ENCODE results near the gene ZNF785. TPM values are rescaled to one million over a fixed set of nuclear protein-coding genes. Genes with fewer than 3 reads are reported as not detected.
"Not testable (repeated sequence)": the region's sequence is repeated elsewhere in the genome, so short reads cannot be mapped to it uniquely, and the experiment has no call there.

Gene ZNF785
- total RNA-seq = 10 to 100 TPM in 3 of 4 donors, 1 to 10 TPM in 1; 6.9 to 17.0 (median 12.2) TPM

- Histone ChIP-seq H3K9me3 (no peaks in the 10 kb centered on the region), H3K4me3 (peak within 1 kb of the TSS; percentile 43 to 81), H3K27me3 (no peaks in the 10 kb centered on the region), H3K36me3 (peaks cover 0 to 38% of the 10 kb centered on the region in 2 donors), H3K4me1 (peaks cover 0 to 61% (median 10%) of the 10 kb centered on the region in 3 donors), H3K27ac (peak within 1 kb of the TSS; percentile 64 to 96 (median 94))
- WGBS, 2 donors (ENCODE audit: low coverage in 1 of 2) = 0% methylated on average over 3 to 20 of the region's 50 CpGs
- ATAC-seq = peak; percentile 99
- TF ChIP-seq POLR2AphosphoS5 (IDR thresholded peaks at IDR 0.05) = peak; percentile 89
- peak in 3 of 4 experiments; percentile 33 to 44 (median 44) for TF ChIP-seq CTCF (IDR thresholded peaks at IDR 0.05)
- peak in 1 of 2 donors; percentile 26 for TF ChIP-seq POLR2A (IDR thresholded peaks at IDR 0.05)
- TF ChIP-seq EP300 (IDR thresholded peaks at IDR 0.05) = no peak
These were observed at the start of gene ZNF785 for GRCh38 chr16:30585400-30586191. Gene ZNF785 (minus strand): TSS chr16:30585697. CDS start chr16:30585611, 86 bp downstream.

GRCh38 chr16:30633526-30633925 is 48.0 kb upstream of the ZNF785 start:
- Histone ChIP-seq H3K27ac (peak overlapping the region; percentile 75 to 92 (median 90)), H3K36me3 (no peaks in the 10 kb centered on the region), H3K27me3 (no peaks in the 10 kb centered on the region), H3K9me3 (no peaks in the 10 kb centered on the region), H3K4me3 (peak overlapping the region; percentile 42 to 65), H3K4me1 (peaks cover 0 to 29% (median 5%) of the 10 kb centered on the region in 3 donors)
- TF ChIP-seq POLR2A (IDR thresholded peaks at IDR 0.05) (no peak), POLR2AphosphoS5 (IDR thresholded peaks at IDR 0.05) (no peak), CTCF (IDR thresholded peaks at IDR 0.05) (no peak), EP300 (IDR thresholded peaks at IDR 0.05) (no peak)
- ATAC-seq = no peak
- 80 to 91% methylated on average over 8 to 13 of the region's 17 CpGs for WGBS, 2 donors (ENCODE audit: low coverage in 1 of 2)

- not testable (repeated sequence) for H3K27ac ChIP-seq, ATAC-seq, H3K27me3 ChIP-seq, H3K9me3 ChIP-seq, H3K4me3 ChIP-seq, H3K36me3 ChIP-seq
- H3K4me1 ChIP-seq = peaks cover 0 to 31% (median 5%) of the 10 kb centered on the region in 3 donors
- 100% methylated on average over 2 of the region's 7 CpGs; no CpG with 5 or more reads in 1 of the 2 donors for WGBS, 2 donors (ENCODE audit: low coverage in 1 of 2)
These were observed 47.0 kb upstream of the ZNF785 start for GRCh38 chr16:30632454-30632853.

- Histone ChIP-seq H3K36me3 (no peaks in the 10 kb centered on the region), H3K4me3 (peak overlapping the region in 1 of 2 donors; percentile 25), H3K9me3 (no peaks in the 10 kb centered on the region), H3K4me1 (peaks cover 0 to 10% (median 0%) of the 10 kb centered on the region in 3 donors), H3K27ac (peak overlapping the region in 3 of 4 donors; percentile 50 to 68 (median 66)), H3K27me3 (peaks cover 7% of the 10 kb centered on the region)
- WGBS, 2 donors (ENCODE audit: low coverage in 1 of 2) = 26 to 41% methylated on average over 10 to 15 of the region's 18 CpGs
- peak; percentile 90 for ATAC-seq
- TF ChIP-seq POLR2AphosphoS5 (IDR thresholded peaks at IDR 0.05) = no peak
- peak; percentile 83 to 92 (median 89) for TF ChIP-seq CTCF (IDR thresholded peaks at IDR 0.05)
These were observed 43.4 kb upstream of the ZNF785 start for GRCh38 chr16:30628628-30629540.

- TF ChIP-seq POLR2A (IDR thresholded peaks at IDR 0.05) (no peak), POLR2AphosphoS5 (IDR thresholded peaks at IDR 0.05) (no peak), EP300 (IDR thresholded peaks at IDR 0.05) (no peak), CTCF (IDR thresholded peaks at IDR 0.05) (no peak)
- WGBS, 2 donors (ENCODE audit: low coverage in 1 of 2) = 73 to 80% methylated on average over 4 to 7 of the region's 9 CpGs
- H3K27ac ChIP-seq = no peak overlapping the region
- H3K27me3 ChIP-seq = peaks cover 10% of the 10 kb centered on the region
- H3K36me3 ChIP-seq = no peaks in the 10 kb centered on the region
- no peaks in the 10 kb centered on the region for H3K9me3 ChIP-seq
- no peak for ATAC-seq
- peaks cover 0 to 4% (median 0%) of the 10 kb centered on the region in 3 donors for H3K4me1 ChIP-seq
- H3K4me3 ChIP-seq = no peak overlapping the region
These were observed 40.7 kb upstream of the ZNF785 start for GRCh38 chr16:30626236-30626635.

Measured in gastroesophageal sphincter (tissue), 4 donors.